A172 (cell line): Measurements from ENCODE around the gene PTP4A2. TPM values are rescaled to one million over a fixed set of nuclear protein-coding genes. Genes with fewer than 3 reads are reported as not detected.
A peak's percentile ranks its signal among the peaks of the same experiment; 100 is the strongest.
"Not testable (repeated sequence)": the region's sequence is repeated elsewhere in the genome, so short reads cannot be mapped to it uniquely, and the experiment has no call there.

Experiments used
- DNase-seq: peaks from one replicate; pipeline ENCODE4 v3.0.0-alpha.2; 2015; ENCODE audit warnings: low spot score
- total RNA-seq: library from RNA; depleted of rRNA; stranded (reverse); fragments of >200 nt; shearing (Covaris generic); gene quantifications from 2 replicates; pipeline ENCODE4 v1.2.3, GENCODE V29; 2014

PTP4A2 gene
- total RNA-seq, 1 experiment from 2014 or later = 289 TPM

GRCh38 chr1:31951276-31951675 is 13.1 kb upstream of the PTP4A2 start:
- no peak for DNase-seq

GRCh38 chr1:31949862-31950261 is 11.7 kb upstream of the PTP4A2 start:
- no peak for DNase-seq

DNA sequence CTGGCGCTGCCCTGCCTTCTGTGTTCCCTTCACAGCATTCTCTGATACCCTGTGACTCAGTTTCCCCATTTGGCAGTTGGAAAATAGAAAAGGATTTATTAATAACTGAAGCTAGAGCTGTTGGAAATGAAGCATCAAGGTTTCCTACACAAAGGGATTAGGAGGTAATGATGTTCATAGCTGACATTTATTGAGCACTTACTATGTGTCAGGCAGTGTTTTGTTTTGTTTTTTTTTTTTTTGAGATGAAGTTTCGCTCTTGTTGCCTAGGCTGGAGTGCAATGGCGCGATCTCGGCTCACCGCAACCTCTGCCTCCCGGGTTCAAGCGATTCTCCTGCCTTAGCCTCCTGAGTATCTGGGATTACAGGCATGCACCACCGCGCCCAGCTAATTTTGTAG is 7.5 kb upstream of the PTP4A2 start:
- DNase-seq = not testable (repeated sequence)

- DNase-seq = peak; percentile 87
Observed at GRCh38 chr1:31944205-31945089, 6.3 kb upstream of the PTP4A2 start.

DNA sequence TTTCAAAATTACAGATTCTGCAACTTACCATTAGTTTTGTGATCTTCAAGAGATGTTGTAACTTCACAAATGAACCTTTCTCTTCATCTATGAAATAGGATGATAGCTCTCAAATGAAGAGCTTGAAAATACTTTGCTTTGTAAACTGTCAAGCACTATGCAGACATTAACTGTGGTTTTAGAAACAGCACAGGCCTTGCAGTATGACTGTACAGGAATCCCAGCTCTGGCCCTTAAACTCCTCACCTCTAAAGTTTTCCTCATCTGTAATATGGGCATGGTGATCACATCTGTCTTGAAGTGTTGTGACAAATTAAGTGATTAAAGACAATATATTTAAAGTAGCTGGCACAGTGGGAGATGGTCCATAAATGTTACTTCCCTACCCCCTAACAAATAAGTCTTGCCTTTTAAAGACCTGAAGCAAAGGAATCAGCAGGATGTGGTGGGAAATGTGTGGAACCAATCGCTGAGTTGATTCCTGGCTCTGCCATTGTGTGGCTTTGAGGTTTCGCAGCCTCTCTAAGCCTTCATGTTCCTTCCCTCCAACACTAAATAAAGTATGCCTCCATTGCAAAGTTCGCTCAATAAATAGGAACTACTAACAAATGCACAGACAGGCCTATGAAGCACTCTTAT is 5.5 kb upstream of the PTP4A2 start:
- no peak for DNase-seq

DNA sequence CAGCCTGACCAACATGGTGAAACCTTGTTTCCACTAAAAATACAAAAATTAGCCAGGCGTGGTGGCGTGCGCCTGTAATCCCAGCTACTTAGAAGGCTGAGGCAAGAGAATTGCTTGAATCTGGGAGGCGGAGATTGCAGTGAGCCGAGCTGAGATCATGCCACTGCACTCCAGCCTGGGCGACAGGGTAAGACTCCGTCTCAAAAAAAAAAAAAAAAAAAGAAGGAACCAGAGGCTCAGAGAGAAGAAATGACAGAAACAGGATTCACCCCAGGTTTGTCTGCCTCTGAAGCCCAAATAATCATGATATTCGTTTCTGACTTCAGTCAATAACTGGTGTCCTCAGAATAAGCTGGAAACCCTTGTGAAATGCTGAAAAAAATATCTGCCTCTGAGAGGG is 3.9 kb upstream of the PTP4A2 start:
- not testable (repeated sequence) for DNase-seq

GRCh38 chr1:31939484-31940329 is 1.5 kb upstream of the PTP4A2 start:
- peak; percentile 84 for DNase-seq

GRCh38 chr1:31937300-31938183 is 626 bp downstream of the PTP4A2 start:
- DNase-seq = no peak

GRCh38 chr1:31936981-31937299 is 1.2 kb downstream of the PTP4A2 start:
- DNase-seq = no peak

DNA sequence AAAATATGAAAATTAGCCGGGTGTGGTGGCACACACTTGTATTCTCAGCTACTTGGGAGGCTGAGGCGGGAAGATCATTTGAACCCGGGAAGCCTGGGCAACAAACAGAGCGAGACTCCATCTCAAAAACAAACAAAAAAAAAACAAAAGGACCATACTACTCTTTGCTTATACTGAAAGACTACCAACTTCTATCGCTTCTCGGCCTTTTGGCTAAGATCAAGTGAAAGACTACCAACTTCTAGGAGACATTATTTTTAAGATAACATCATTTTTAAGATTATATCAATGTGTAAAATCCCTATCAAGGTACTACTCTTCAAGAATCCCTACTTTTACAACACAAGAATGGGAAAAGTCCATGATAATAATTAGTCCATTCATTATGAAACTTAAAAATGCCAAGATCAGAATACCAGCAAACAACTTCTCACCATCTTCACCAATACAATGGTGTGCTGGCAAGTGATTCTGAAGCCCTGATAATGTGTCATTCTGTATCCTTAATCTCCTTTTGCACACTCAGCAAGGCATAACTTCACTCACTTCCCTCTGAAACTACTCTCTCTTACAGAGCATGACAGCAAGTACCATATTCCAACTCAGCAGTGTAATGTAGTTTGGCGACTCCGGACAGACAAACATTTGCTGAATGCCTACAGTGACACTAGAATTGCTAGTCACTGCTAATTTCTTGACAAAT is 1.7 kb downstream of the PTP4A2 start:
- no peak for DNase-seq

GRCh38 chr1:31934706-31935629 is 3.2 kb downstream of the PTP4A2 start:
- DNase-seq = peak; percentile 50

- no peak for DNase-seq
Observed at GRCh38 chr1:31932491-31933316, 5.5 kb downstream of the PTP4A2 start.

GRCh38 chr1:31931593-31932225 is 6.5 kb downstream of the PTP4A2 start:
- peak; percentile 59 for DNase-seq

DNA sequence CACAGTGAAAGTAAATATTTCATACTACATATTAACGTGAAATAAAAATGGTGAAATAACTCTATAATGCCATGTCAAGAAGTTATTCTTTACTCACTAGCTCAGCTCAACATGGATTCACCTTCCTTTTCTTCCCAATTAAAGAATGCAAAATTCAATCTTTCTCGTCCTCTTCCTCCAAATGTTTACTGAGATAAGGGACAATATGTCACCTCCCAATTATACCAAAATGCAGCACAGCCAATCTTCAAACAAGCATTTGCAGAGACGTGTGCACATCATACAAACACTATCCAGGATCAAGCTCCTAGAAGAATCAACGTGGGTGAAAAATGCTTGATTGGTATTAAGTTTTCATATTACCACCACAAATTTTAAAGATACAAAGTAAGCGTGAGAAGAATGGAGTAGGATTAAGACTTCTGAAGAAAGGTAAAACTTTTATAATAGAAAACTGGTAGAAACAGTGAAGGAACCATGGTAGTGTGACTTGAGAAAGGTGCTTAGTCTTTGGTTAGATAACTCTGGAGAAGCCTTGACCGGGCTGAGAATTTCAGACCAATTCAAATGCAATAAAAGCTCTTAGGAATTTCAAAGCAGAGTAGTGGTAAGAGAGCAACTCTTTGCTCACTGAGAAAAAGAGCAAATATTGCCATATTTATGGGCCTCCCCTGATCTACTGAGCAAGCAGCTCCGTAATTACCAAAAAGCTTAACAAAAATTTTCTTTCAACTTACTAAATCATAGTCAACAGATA is 7.2 kb downstream of the PTP4A2 start:
- DNase-seq = no peak

DNA sequence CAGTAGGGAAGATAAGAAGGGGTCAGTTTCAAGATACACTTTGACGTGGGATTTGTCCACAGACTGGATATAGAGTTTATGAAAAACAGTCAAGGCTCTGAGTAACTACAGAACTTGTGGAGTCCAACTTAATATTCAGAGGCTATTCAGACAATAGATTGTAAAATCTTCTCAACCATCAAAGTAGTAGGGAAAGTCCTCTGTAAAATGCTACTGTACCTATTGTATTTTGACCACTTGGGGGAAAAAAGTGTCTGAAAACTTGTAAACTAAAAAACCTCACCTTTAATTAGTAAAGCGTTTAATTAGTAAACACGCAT is 10.5 kb downstream of the PTP4A2 start:
- DNase-seq = no peak

DNA sequence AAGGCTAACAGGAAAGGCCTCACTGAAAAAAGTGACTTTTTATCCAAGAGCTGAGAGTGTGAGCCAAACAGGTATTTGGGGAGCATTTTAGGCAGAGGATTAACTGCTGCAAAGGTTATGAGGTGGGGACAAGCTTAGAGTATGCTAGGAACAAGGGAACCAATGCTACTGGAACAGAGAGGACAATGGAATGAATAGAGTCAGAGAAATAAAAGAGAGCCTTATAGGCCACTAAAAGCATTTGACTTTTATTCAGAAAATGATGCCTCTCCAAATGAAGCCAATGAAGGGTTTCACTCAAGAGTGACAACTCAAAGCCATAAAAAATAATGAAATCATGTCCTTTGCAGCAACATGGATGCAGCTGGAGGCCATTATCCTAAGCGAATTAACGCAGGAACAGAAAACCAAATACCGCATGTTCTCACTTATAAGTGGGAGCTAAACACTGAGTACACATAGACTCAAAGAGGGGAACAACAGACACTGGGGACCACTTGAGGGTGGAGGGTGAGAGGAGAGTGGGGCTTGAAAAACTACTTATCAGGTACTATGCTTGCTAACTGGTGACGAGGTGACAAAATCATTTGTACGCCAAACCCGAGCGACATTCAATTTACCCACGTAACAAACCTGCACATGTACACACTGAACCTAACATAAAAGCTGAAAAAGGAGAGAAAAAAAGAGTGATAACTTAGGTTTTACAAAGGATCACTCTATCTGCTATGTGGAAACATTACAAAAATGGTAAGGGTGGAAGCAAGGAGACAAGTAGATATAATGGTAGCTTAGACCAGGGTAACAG is 11.1 kb downstream of the PTP4A2 start:
- DNase-seq = no peak

GRCh38 chr1:31926252-31926651 is 11.9 kb downstream of the PTP4A2 start:
- no peak for DNase-seq
